Sigmoid colon (tissue), 4 donors: ENCODE data around the gene SLC26A9.

Experiments
- EP300 ChIP-seq, 4 donors: sonication (generic); formaldehyde crosslinking; IDR thresholded peaks; one replicate each; pipeline ENCODE4 v1.6.1; 2017; ENCODE audit warnings: antibody characterized with exemption in 4 of 4
- POLR2A ChIP-seq, 2 donors: fragments of 450-650 bp; IDR thresholded peaks; one replicate each; pipeline ENCODE4 v1.6.1; 2016; ENCODE audit warnings: antibody characterized with exemption in 2 of 2, mild to moderate bottlenecking in 2 of 2, moderate library complexity in 2 of 2
- POLR2AphosphoS5 ChIP-seq, 4 donors: sonication (generic); formaldehyde crosslinking; IDR thresholded peaks; one replicate each; pipeline ENCODE4 v1.6.1; 2017; ENCODE audit warnings: antibody characterized with exemption in 4 of 4
- TF ChIP-seq, protein P1 (sequence below), 4 experiments: fragments of 450-650 bp in 3 of 4; fragments of 200-600 bp in 1 of 4; IDR thresholded peaks; one replicate each; pipeline ENCODE4 v1.5.1; 2016 to 2019; ENCODE audit warnings: antibody characterized with exemption in 4 of 4, mild to moderate bottlenecking in 3 of 4, moderate library complexity in 2 of 4

DNA sequence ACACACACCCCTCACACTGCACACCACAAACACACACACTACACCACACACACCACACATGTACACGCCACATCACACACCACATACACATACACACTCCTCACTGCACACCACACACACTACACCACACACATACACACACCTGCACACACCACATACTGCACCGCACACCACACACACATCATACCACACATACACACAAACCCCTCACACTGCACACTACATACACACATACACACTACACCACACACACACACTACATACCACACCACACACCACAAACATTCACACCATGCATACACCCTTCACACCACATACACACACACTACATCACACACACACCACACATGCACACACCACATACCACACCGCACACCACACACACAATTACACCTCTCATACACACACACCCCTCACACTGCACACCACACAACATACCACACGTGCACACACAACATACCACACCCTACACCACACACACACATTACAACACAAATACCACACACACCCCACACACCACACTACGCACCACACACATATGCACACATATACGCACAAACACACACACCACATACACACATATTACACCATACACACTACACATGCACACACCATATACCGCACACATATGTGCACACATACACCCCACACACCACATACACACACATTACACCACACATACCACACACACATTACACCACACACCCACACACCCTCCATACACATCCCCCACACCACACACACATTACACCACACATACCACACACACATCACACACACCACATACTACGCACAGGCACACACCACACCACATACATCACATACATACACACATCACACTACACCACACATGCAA, 30.3 kb upstream of the SLC26A9 start:
- TF ChIP-seq POLR2A (IDR thresholded peaks at IDR 0.05), result no peak
- TF ChIP-seq, protein P1, sequence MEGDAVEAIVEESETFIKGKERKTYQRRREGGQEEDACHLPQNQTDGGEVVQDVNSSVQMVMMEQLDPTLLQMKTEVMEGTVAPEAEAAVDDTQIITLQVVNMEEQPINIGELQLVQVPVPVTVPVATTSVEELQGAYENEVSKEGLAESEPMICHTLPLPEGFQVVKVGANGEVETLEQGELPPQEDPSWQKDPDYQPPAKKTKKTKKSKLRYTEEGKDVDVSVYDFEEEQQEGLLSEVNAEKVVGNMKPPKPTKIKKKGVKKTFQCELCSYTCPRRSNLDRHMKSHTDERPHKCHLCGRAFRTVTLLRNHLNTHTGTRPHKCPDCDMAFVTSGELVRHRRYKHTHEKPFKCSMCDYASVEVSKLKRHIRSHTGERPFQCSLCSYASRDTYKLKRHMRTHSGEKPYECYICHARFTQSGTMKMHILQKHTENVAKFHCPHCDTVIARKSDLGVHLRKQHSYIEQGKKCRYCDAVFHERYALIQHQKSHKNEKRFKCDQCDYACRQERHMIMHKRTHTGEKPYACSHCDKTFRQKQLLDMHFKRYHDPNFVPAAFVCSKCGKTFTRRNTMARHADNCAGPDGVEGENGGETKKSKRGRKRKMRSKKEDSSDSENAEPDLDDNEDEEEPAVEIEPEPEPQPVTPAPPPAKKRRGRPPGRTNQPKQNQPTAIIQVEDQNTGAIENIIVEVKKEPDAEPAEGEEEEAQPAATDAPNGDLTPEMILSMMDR (IDR thresholded peaks at IDR 0.05), result no peak
- no peak for TF ChIP-seq POLR2AphosphoS5 (IDR thresholded peaks at IDR 0.05)
- no peak for TF ChIP-seq EP300 (IDR thresholded peaks at IDR 0.05)
